ENCODE data around the gene PITPNB.

DNA sequence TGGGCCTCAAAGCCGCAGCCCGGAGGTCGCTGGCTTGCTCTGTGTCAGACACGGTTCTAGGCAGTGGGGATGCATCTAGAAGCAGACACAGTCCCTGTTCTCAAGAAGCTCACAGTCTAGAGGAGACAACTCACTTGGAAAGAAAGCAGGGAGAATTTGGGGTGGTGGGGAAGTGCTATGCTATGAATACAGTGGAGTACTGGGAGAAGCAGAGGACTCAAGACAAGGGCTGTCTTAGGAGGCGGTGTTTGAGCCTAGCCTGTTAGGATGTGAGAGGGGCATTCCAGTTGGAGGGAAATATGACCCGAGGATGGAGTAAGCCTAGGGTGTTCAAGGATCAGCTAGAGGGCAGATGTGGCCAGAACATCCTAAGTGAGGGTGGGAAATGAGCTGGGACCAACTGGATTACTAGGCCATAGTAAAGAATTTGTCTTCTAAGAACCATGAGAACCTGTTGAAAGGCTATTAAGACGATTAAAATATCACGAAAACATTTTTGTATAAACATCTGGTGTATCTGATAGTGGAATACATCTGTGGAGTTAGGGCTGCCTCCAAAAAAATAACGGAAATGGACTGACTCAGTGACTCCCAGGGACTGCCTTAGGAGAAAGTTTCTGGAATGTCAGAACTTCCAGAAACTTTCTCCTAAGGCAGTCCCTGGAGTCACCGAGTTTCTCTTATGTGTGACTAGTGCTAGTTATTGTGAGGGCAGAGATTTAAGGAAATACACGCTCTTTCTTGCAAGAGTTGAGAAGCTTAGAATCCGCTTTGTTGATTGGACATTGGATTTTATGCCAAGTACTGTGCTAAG is 1.1 kb upstream of the PITPNB start:
- no peak for TF ChIP-seq POLR2A (IDR thresholded peaks at IDR 0.05)
- TF ChIP-seq, protein P1, sequence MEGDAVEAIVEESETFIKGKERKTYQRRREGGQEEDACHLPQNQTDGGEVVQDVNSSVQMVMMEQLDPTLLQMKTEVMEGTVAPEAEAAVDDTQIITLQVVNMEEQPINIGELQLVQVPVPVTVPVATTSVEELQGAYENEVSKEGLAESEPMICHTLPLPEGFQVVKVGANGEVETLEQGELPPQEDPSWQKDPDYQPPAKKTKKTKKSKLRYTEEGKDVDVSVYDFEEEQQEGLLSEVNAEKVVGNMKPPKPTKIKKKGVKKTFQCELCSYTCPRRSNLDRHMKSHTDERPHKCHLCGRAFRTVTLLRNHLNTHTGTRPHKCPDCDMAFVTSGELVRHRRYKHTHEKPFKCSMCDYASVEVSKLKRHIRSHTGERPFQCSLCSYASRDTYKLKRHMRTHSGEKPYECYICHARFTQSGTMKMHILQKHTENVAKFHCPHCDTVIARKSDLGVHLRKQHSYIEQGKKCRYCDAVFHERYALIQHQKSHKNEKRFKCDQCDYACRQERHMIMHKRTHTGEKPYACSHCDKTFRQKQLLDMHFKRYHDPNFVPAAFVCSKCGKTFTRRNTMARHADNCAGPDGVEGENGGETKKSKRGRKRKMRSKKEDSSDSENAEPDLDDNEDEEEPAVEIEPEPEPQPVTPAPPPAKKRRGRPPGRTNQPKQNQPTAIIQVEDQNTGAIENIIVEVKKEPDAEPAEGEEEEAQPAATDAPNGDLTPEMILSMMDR (IDR thresholded peaks at IDR 0.05) = no peak
- TF ChIP-seq EP300 (IDR thresholded peaks at IDR 0.05) = no peak
